MCF 10A (cell line): Measurements from ENCODE around the gene LINGO1. TPM values are rescaled to one million over a fixed set of nuclear protein-coding genes. Genes with fewer than 3 reads are reported as not detected.

ENCODE experiments used
- BruUV-seq: library from RNA; stranded (reverse); fragments of 400-500 nt; replicated peaks from 2 replicates; lab custom pipeline; 2021; lab: Mats Ljungman, UMichigan
- CTCF ChIA-PET: fragments of 300-600 bp; sonication (Branson Sonifier 250); formaldehyde crosslinking; extraction: SDS; loops from one replicate; lab custom pipeline; 2021; ENCODE audit warnings: antibody characterized with exemption, inconsistent platforms; lab: Yijun Ruan, JAX
- POLR2A ChIA-PET: fragments of 300-600, 350-650 bp; sonication (Branson Sonifier 250); formaldehyde crosslinking; extraction: SDS; loops from one replicate; lab custom pipeline; 2020; ENCODE audit warnings: antibody characterized with exemption, inconsistent platforms; lab: Yijun Ruan, JAX
- DNase-seq: peaks from one replicate; pipeline ENCODE4 v3.0.0-alpha.2; 2018; ENCODE audit not compliant: unreplicated experiment
- H3K27ac Mint-ChIP-seq: one replicate; pipeline ENCODE4 v1.8.0; 2022; ENCODE audit warnings: mild to moderate bottlenecking, low read depth, mixed read lengths; ENCODE audit not compliant: unreplicated experiment
- H3K27me3 Mint-ChIP-seq: one replicate; pipeline ENCODE4 v1.8.0; 2022; ENCODE audit warnings: mixed read lengths; ENCODE audit not compliant: insufficient read depth, unreplicated experiment
- H3K36me3 Mint-ChIP-seq: one replicate; pipeline ENCODE4 v1.8.0; 2022; ENCODE audit warnings: mild to moderate bottlenecking, moderate library complexity, mixed read lengths; ENCODE audit not compliant: insufficient read depth, unreplicated experiment
- H3K4me1 Mint-ChIP-seq: one replicate; pipeline ENCODE4 v1.8.0; 2022; ENCODE audit warnings: mixed read lengths; ENCODE audit not compliant: insufficient read depth, unreplicated experiment
- H3K4me3 Mint-ChIP-seq: one replicate; pipeline ENCODE4 v1.8.0; 2022; ENCODE audit warnings: mild to moderate bottlenecking, moderate library complexity, mixed read lengths; ENCODE audit not compliant: unreplicated experiment
- H3K9me3 Mint-ChIP-seq: one replicate; pipeline ENCODE4 v1.8.0; 2022; ENCODE audit warnings: mixed read lengths; ENCODE audit not compliant: unreplicated experiment
- CTCF ChIP-seq: fragments of 200-600 bp; IDR thresholded peaks from one replicate; pipeline ENCODE4 v1.8.0; 2022; ENCODE audit warnings: antibody characterized with exemption, mild to moderate bottlenecking; ENCODE audit not compliant: unreplicated experiment
- intact Hi-C: fragments of 100-400 bp; cut with micrococcal nuclease; formaldehyde crosslinking; loops from 2 replicates; pipeline ENCODE4 v1.14.1; 2022
- total RNA-seq: library from RNA; stranded (reverse); gene quantifications from 2 replicates; pipeline ENCODE4 v1.2.3, GENCODE V29; 2022

Gene LINGO1
- total RNA-seq, 1 experiment from 2014 or later: not detected

- ChIA-PET POLR2A (no interaction called here), CTCF (interaction anchor here (0.7 to 1.7 kb wide), 3 partner anchors 11 to 12 kb away, joined by 3 to 5 read pairs (median 3); no protein-coding TSS in a partner anchor)
- H3K27me3 Mint-ChIP-seq: no peaks in the 10 kb centered on the region
- no peaks in the 10 kb centered on the region for H3K9me3 Mint-ChIP-seq
- no peak overlapping the region for H3K4me3 Mint-ChIP-seq
- H3K27ac Mint-ChIP-seq: no peak overlapping the region
- H3K4me1 Mint-ChIP-seq: no peaks in the 10 kb centered on the region
- no peak for TF ChIP-seq CTCF
- no TSS peak for BruUV-seq
- intact Hi-C loops: no loop called here
- H3K36me3 Mint-ChIP-seq: no peaks in the 10 kb centered on the region
- no peak for DNase-seq
These were observed 10.9 kb downstream of the LINGO1 start for GRCh38 chr15:77621847-77622208.

GRCh38 chr15:77620960-77621647 is 11.6 kb downstream of the LINGO1 start:
- Mint-ChIP-seq H3K4me1 (no peaks in the 10 kb centered on the region), H3K27me3 (no peaks in the 10 kb centered on the region), H3K4me3 (no peak overlapping the region), H3K36me3 (no peaks in the 10 kb centered on the region), H3K27ac (no peak overlapping the region), H3K9me3 (no peaks in the 10 kb centered on the region)
- TF ChIP-seq CTCF: no peak
- DNase-seq: no peak
- CTCF ChIA-PET: interaction anchor here (1.7 to 2.9 kb wide), 2 partner anchors 12 to 13 kb away, joined by 5 to 7 read pairs; no protein-coding TSS in a partner anchor
- POLR2A ChIA-PET: no interaction called here
- no TSS peak for BruUV-seq
- intact Hi-C loops: no loop called here

- no TSS peak for BruUV-seq
- ChIA-PET POLR2A (interaction anchor here (0.6 kb wide), 1 partner anchor 516 kb away, joined by 3 read pairs; no protein-coding TSS in a partner anchor), CTCF (interaction anchor here (0.6 to 2.9 kb wide), 3 partner anchors 13 to 126 kb away, joined by 4 to 7 read pairs (median 5); no protein-coding TSS in a partner anchor)
- Mint-ChIP-seq H3K36me3 (no peaks in the 10 kb centered on the region), H3K4me3 (no peak overlapping the region), H3K4me1 (no peaks in the 10 kb centered on the region), H3K9me3 (no peaks in the 10 kb centered on the region), H3K27me3 (no peaks in the 10 kb centered on the region), H3K27ac (no peak overlapping the region)
- TF ChIP-seq CTCF: no peak
- intact Hi-C loops: no loop called here
- DNase-seq: no peak
These were observed 12.4 kb downstream of the LINGO1 start for GRCh38 chr15:77620297-77620696.

GRCh38 chr15:77619883-77620282 is 12.8 kb downstream of the LINGO1 start:
- H3K4me1 Mint-ChIP-seq: no peaks in the 10 kb centered on the region
- no peaks in the 10 kb centered on the region for H3K36me3 Mint-ChIP-seq
- TF ChIP-seq CTCF: no peak
- no peak for DNase-seq
- intact Hi-C loops: no loop called here
- BruUV-seq: no TSS peak
- POLR2A ChIA-PET: interaction anchor here (0.6 kb wide), 1 partner anchor 227 kb away, joined by 3 read pairs; no protein-coding TSS in a partner anchor
- no peaks in the 10 kb centered on the region for H3K9me3 Mint-ChIP-seq
- CTCF ChIA-PET: interaction anchor here (0.6 to 2.9 kb wide), 5 partner anchors 13 to 126 kb away, joined by 3 to 7 read pairs (median 4); no protein-coding TSS in a partner anchor
- H3K27me3 Mint-ChIP-seq: no peaks in the 10 kb centered on the region
- H3K27ac Mint-ChIP-seq: no peak overlapping the region
- no peak overlapping the region for H3K4me3 Mint-ChIP-seq
